ENCODE measurements around the gene STARD5.

The STARD5 gene

DNA sequence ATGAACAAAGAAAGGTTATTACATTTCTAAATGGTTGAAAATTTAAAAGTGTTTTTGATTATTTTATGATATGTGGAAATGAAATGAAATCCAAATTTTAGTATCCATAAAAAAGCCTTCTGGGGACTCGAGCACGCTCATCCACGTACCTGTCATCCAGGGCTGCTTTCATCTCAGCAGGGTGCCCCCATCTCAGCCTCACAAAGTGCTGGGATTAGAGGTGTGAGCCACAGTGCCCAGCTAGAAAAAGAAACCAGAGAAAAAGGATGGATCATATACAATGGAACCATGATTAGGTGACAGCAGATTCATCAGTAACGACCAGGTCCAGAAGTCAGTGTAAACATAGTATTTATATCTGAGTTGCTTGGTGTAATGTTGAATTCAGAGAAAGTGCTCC is 49.7 kb downstream of the STARD5 start:
- DNase-seq (ENCODE audit: low read depth) = no peak

DNA sequence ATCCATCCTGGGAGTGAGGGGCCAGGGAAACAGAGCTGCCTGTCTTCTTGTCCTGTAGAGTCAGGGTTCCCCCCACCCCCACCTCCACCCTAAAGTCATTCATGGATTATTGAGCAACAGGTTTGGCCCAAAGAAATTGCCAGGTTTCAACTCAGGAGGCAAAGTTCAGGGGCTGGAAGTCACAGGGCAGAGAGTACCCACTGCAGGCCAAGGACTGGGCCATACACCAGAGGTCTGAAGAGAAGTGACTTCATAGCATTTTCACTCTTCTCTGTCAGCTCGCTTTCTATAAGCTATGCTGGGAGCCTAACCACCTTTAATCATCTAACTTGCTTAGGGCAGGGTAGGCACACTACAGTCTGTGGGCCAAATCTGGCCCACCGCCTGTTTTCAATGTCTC is 50.1 kb downstream of the STARD5 start:
- DNase-seq (ENCODE audit: low read depth) = no peak

DNA sequence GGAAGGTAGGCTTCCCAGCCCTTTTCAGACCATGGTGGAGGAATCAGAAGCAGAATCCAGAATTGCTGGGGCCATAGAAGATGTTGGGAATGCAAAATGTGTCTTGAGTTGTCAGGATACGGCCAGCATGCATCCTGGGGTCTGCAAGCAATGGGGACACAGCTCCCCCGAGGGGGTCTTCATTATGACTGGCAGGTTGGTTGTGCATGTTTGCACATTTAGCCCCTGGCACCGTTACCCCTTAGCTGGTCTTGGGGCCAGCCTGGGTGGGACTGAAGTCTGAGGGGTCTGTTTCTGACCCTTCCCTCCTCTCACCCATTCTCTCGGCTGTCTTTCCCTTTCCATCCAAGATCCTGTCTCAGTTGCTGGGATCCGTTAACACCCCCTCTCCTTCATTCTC is 50.7 kb downstream of the STARD5 start:
- no peak for DNase-seq (ENCODE audit: low read depth)

DNA sequence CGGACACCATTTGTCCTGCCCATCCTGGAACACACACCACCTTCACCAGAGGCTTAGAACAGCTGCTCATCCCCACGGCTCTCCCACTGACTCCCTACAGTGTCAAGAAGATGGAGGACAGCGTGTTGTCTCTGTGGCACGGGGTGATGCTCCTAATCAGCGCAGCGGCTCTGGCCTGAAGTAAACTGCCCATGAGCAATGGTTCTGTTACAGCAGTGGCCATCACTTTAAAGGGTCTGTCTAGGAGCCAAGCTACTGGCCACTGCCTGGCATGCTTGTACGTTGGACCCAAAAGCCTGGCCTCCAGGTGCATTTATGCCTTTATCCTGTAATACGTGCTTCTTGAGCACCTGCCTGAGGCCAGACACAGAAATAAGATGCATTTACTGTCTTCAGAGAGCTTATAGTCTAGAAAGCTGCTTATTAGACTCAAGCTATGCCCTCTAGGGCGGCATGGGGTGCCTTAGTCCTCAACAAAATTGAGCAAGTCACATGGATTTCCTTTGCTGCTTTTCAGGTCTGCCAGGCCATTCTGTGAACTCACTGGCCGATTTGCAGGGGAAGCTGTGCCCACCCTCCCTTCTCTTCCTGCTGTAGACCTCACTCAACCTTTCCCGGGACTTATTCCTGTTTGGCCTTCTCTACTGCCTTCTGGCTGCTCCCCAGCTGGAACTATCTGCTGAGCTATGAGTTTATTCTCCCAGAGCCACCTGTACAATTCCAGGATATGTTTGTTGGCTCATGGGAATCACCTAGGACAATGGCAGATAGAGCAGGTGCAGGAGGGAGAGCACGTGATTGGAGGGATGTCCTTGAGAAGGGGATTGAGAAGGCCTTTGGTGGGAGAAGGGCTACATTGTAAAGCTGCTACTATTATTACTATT is 51.9 kb downstream of the STARD5 start:
- DNase-seq (ENCODE audit: low read depth) = no peak

DNA sequence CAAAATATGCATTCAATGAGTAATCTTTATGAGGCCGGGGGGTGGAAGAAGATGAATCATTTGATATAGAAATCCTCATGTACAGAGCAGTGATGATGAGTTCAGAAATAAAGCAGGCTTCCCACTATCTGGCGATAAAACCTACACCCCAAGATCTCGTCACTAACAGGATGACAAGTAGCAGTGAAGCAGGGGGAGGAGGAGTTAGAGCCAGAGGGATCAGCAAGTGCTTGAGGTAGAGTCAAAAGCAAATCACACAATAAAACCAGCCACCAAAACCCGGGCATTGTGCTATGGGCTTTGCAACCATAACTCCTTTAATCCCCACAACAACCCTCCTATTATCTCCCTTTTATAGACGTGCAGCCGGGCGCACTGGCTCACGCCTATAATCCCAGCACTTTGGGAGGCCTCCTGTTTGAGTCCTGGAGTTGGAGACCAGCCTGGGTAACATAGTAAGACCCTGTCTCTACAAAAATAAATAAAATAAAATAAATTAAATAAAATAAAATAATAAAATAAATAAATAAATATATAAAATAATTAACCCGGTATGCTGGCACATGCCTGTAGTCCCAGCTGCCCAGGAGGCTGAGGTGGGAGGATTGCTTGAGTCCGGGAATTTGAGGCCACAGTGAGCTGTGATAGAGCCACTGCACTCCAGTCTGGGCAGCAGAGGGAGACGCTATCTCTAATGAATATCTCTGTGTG is 53.0 kb downstream of the STARD5 start:
- DNase-seq (ENCODE audit: low read depth) = peak; percentile 60

DNA sequence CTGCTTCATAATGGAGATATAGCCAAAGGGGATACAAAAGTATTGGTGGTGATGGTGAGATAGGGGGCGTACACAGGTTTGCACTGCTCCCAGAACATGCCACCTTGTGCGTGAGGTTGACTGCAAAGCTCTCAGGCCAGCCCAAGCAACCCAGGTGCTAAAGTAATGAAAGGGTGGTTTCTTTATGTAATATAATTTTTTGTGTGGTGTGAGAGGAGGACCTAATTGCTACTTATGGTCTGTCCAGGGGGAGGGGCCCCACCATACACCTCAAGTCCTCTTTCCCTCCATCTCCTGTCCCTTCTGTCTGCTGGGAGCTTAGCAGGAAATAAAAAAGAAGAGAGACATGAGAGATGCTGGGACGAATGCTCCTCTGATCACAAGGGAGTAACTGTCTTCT is 53.8 kb downstream of the STARD5 start:
- DNase-seq (ENCODE audit: low read depth) = no peak

DNA sequence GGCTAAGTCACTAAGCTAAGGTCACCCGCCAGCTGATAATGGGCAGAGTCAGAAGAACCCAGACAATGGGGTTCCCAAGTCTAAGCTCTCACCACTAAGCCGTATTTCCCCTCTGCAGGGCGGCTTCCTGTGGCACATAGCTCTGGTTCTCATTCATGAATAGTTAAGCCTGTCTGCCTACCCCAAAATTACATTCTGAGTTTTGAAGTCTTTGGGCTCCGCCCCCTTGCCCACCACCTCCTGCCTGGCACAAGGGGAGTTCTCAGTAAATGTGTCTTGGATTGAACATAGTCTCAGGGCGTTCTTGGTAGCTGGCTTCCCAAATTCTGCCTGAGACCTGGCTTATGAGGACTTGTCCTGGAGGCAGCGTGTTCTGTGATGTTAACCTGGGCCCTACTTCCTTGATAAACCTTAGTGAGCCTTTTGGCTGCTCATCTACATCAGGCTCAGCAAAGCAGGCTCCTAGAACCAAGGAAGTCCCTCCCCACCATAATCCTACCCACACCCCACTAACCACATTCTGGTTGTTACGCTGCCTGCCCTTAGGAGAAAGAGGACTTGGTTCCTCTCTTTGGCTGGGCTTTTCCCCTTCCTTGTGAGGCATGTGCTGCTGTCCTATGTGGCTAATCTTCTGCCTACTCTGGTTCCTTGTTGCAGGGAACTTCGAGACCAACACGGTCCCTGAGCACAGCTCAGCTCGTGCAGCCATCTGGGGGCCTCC is 54.9 kb downstream of the STARD5 start:
- no peak for DNase-seq (ENCODE audit: low read depth)

DNA sequence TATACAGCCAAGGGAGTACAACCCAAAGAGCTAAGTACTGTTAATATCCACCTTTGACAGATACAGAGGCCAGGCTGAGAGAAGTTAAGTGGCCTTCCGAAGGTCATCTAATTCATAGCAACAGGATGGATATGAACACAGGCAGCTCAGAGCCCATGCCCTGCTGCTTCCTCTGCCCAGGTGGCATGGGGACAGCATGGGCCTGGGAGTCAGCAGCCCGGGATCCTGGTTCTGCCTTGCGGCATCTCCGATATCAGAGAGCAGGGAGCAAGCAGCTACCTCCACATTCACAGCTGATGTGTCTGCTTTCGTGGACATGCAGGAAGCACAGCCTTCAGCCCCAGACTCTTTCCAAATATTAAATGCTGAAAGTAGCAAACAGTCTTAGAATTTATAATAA is 55.6 kb downstream of the STARD5 start:
- DNase-seq (ENCODE audit: low read depth) = no peak

DNA sequence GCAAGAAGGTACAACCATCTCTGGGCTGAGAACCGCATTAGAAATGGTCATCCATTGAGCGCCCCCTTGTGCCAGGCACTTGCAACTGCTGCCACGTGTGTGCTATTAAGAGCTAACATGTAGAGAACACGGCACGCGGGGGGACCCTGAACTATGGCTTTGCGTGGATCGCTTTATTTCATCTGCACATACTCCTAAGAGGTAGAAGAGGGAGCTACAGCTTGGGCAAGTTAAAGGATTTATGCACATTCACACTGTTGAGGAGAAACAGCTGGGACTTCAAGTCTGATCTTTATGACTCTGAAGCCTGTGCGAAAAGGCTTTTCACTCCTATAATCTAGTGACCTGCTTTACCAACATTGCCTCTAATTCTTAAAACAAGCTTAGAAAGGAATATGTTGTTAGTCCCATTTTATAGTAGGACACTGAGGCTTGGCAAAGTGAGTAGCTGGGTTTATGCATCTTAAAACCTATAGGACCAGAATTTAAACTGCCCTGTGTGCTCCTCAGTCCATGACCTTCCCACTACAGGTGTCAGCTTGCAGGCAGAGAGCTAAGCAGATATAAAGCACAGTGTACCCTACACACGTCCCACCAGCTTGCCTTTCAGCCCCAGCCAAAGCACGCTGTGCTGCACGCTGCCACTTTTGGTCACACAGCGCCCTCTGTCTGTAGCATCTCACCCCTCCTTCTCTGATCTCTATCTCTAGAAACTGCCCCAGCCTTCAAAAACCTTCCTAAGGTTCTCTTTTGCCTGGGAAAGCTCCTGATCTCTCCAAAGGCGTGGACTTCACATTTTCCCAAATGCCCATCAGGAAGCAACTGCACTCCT is 57.8 kb downstream of the STARD5 start:
- peak; percentile 79 for DNase-seq (ENCODE audit: low read depth)

DNA sequence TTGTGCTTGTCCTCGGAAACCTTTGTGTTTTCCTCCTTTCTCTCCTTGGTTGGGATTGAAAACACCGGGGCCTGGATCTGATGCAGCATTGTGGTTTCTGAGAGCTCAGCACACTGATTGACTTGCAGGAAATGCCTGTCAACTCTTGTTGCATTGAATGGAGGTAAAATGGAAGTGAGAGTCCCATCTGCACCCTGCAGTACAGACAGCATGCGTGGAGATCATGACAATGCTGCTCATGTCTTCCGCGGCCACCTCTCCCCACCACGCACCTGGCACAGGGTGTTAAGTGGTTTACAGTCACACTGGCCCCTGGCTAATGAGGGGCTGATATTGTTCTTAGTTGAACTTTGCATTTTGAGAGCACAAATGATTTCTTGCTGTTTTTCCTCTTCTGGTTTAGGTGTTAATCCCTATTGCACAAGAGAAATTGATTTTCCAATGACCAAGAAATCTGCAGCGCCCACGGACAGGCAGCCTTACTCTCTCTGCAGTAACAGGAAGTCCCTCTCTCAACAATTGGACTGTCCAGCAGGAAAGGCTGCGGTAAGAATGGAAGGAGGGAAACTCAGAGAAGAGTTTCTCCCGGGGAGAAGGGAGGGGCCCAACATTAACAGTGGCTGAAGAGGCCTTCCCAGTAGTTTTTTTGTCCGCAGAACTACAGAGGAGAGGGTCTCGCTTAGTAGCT is 58.5 kb downstream of the STARD5 start:
- no peak for DNase-seq (ENCODE audit: low read depth)

DNA sequence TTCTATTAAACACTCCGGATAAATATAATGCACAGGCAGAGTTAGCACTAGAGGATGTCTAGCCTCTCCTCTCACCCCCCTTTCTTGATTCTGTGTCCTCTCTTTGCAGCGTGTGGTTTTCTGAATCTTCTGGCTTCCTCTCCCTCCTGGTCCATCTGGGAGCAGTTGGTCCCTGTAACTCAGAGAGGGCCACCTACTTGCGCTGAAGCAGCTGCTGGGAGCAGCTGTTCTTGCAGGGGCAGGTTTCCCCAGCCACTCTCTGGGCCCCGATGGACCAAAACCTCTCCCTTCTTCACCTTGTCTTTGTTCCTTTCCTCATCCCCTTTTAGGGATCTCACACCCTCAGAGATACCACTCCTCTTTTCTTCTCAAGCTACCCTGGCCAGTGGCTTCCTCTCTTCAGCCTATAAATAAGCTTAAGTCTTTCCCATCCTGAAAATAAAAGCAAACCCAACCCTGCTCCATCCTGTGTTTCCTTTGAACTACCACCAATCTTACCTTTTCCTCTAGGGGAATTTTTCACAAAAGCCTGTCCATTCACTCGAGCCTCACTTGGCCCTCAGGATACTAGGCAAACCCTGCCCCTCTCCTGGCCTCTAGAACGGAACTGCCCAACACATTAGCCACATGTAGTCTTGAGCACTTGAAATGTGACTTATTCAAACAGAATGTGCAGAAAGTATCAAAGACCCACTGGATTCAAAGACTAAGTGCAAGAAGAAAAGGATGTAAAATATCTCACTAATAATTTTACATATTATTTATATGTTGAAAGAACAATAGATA is 59.7 kb downstream of the STARD5 start:
- no peak for DNase-seq (ENCODE audit: low read depth)

DNA sequence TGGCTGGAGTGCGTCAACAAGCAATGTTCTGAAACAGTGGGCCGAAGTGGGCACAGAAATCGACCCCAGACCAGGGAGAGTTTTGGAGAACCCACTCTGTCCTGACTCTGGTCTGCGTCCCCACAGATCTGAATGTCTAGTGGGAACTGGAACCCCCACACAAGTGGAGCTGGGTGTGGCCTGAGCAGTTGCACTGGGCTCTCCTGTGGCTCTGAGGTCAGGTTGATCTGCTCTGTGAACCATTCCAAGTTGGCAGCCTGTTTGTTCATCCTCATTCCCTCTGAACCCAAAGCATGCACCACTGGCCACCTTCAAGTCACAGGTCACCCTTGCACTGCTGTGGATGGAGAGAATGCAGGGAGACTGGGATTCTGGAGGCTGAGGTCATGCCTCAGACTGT is 60.5 kb downstream of the STARD5 start:
- DNase-seq (ENCODE audit: low read depth) = no peak

DNA sequence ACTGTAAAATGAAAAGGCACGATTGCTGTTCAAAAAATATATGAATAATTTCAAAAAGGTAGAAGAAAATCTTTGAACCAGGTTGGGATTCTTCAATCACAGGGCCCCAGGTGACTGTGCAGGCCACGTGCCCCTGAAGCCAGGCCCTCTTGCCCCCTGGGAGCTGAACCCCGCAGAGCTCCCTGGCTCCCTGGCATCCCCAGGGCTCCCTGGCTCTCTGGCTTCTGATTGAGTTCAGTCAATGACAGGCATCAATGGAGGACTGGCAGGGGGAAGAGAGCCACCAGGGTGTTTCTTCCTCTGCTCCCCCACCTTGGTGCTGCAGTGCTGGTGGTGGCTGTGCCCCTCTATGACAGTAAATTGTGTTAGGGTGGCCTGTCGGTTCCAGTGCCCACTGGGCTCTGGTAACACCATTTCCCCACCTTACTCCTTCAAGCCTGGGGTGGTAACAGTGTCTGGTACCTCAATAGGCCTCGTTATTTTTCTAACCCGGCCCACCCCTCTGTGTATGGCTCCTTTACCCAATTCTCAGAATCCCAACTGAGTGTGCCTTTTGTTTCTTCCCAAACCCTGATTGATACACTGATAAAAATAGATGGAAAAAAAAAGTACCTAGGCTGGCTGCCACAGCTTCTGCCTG is 62.6 kb downstream of the STARD5 start:
- no peak for DNase-seq (ENCODE audit: low read depth)

DNA sequence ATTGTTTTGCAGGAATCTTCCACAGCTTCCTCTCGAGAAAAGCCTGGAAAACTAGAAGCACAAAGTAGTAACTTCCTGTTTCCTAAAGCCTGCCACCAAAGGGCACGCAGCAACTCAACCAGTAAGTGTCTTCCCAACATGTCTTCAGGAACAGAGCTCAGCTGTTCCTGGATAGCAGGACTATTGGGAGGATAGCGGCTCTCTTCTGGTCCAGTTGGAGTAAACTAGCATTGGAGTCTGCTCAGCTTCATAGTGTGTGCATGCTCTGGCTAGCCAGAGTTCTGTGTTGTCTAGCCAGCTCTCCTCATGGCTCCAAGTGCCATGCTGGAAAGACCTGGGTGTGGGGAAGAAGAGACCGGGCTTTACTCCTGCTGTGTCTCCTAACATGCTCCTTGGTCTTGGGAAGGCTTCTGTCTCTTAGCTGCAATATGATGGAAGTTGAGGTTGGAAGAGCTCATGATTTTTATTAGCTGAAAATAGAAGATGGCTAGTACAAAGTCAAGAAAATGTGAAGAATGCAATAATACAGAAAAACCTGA is 64.1 kb downstream of the STARD5 start:
- DNase-seq (ENCODE audit: low read depth) = no peak
